ENCODE data around the gene GBGT1.

GRCh38 chr9:133147412-133148198, 16.1 kb downstream of the GBGT1 start:
- TF ChIP-seq CTCF (IDR thresholded peaks at IDR 0.05) (peak; percentile 94), REST (IDR thresholded peaks at IDR 0.05; ENCODE audit: insufficient read depth in 1 of 2, low read depth in 2 of 2, low read length in 1 of 2) (no peak)

Measured in Panc1 (cell line).